ENCODE data around the gene DUSP14. TPM values are rescaled to one million over a fixed set of nuclear protein-coding genes. Genes with fewer than 3 reads are reported as not detected.

Gene DUSP14
- total RNA-seq, 2 donors from 2014 or later: 8.2 to 10.2 TPM

Other genes with a start within 250 kb of the DUSP14 start
- not detected for gene C17orf78, start 113.9 kb upstream of the DUSP14 start, total RNA-seq
- gene ACACA, start 83.1 kb upstream of the DUSP14 start, total RNA-seq: 100 to 1,000 TPM in 1 of 2 donors, 10 to 100 TPM in 1; 41.9 to 126 TPM
- 10 to 100 TPM; 30.5 to 55.4 TPM for gene TADA2A, start 83.0 kb upstream of the DUSP14 start, total RNA-seq
- 10 to 100 TPM; 68.7 to 77.4 TPM for gene SYNRG, start 119.5 kb downstream of the DUSP14 start, total RNA-seq
- 10 to 100 TPM; 35.0 to 52.9 TPM for gene DDX52, start 153.6 kb downstream of the DUSP14 start, total RNA-seq

All from natural killer cell treated with Interleukin-12 subunit alpha and Interleukin-12 subunit beta and Interleukin-15 and Interleukin-18, amount 100 ng/mL, for 72 hours (primary cell).